ENCODE data around the gene KRTAP5-6.

Gene KRTAP5-6

GRCh38 chr11:1691878-1692707, 4.9 kb upstream of the KRTAP5-6 start:
- TF ChIP-seq EZH2 (IDR thresholded peaks at IDR 0.05; ENCODE audit: borderline replicate concordance, low read length), result no peak
- no peak for TF ChIP-seq CTCF (IDR thresholded peaks at IDR 0.05; ENCODE audit: low read length)
- H3K9me3 ChIP-seq (ENCODE audit: low read length), result no peaks in the 10 kb centered on the region
- H3K27me3 ChIP-seq (ENCODE audit: insufficient read depth, low read length), result no peaks in the 10 kb centered on the region
- no peak overlapping the region for H3K4me3 ChIP-seq (ENCODE audit: low read depth, low read length, poor library complexity, severe bottlenecking)
- no peaks in the 10 kb centered on the region for H4K20me1 ChIP-seq (ENCODE audit: insufficient read depth, low read length)
- no peak overlapping the region for H3K9ac ChIP-seq (ENCODE audit: low read length)
- no peak overlapping the region for H2AFZ ChIP-seq (ENCODE audit: low read length)
- H3F3A ChIP-seq (ENCODE audit: insufficient read depth, low read length), result no peaks in the 10 kb centered on the region
- H3K27ac ChIP-seq (ENCODE audit: low read depth, low read length, poor library complexity, severe bottlenecking), result no peak overlapping the region
- no peaks in the 10 kb centered on the region for H3K4me1 ChIP-seq (ENCODE audit: insufficient read depth, low read length, severe bottlenecking)
- H3K36me3 ChIP-seq (ENCODE audit: insufficient read depth, low read length), result no peaks in the 10 kb centered on the region
- no peaks in the 10 kb centered on the region for H3K79me2 ChIP-seq (ENCODE audit: insufficient read depth, low read length)
- no peaks in the 10 kb centered on the region for H3K9me2 ChIP-seq (ENCODE audit: low read depth, low read length)
- no peak overlapping the region for H3K4me2 ChIP-seq (ENCODE audit: low read length)

GRCh38 chr11:1692708-1693326, 4.2 kb upstream of the KRTAP5-6 start:
- no peaks in the 10 kb centered on the region for H4K20me1 ChIP-seq (ENCODE audit: insufficient read depth, low read length)
- H3K9ac ChIP-seq (ENCODE audit: low read length), result no peak overlapping the region
- H3K9me3 ChIP-seq (ENCODE audit: low read length), result no peaks in the 10 kb centered on the region
- no peaks in the 10 kb centered on the region for H3K36me3 ChIP-seq (ENCODE audit: insufficient read depth, low read length)
- H3K27me3 ChIP-seq (ENCODE audit: insufficient read depth, low read length), result no peaks in the 10 kb centered on the region
- H3K27ac ChIP-seq (ENCODE audit: low read depth, low read length, poor library complexity, severe bottlenecking), result no peak overlapping the region
- no peaks in the 10 kb centered on the region for H3K79me2 ChIP-seq (ENCODE audit: insufficient read depth, low read length)
- H2AFZ ChIP-seq (ENCODE audit: low read length), result no peak overlapping the region
- no peaks in the 10 kb centered on the region for H3K4me1 ChIP-seq (ENCODE audit: insufficient read depth, low read length, severe bottlenecking)
- H3K4me3 ChIP-seq (ENCODE audit: low read depth, low read length, poor library complexity, severe bottlenecking), result no peak overlapping the region
- H3K9me2 ChIP-seq (ENCODE audit: low read depth, low read length), result no peaks in the 10 kb centered on the region
- H3K4me2 ChIP-seq (ENCODE audit: low read length), result no peak overlapping the region
- TF ChIP-seq CTCF (IDR thresholded peaks at IDR 0.05; ENCODE audit: low read length) (no peak), EZH2 (IDR thresholded peaks at IDR 0.05; ENCODE audit: borderline replicate concordance, low read length) (no peak)
- H3F3A ChIP-seq (ENCODE audit: insufficient read depth, low read length), result no peaks in the 10 kb centered on the region

GRCh38 chr11:1693327-1694063, 3.5 kb upstream of the KRTAP5-6 start:
- H3K9me2 ChIP-seq (ENCODE audit: low read depth, low read length), result no peaks in the 10 kb centered on the region
- H3K4me1 ChIP-seq (ENCODE audit: insufficient read depth, low read length, severe bottlenecking), result no peaks in the 10 kb centered on the region
- H4K20me1 ChIP-seq (ENCODE audit: insufficient read depth, low read length), result no peaks in the 10 kb centered on the region
- TF ChIP-seq CTCF (IDR thresholded peaks at IDR 0.05; ENCODE audit: low read length) (peak; percentile 94), EZH2 (IDR thresholded peaks at IDR 0.05; ENCODE audit: borderline replicate concordance, low read length) (no peak)
- no peaks in the 10 kb centered on the region for H3K9me3 ChIP-seq (ENCODE audit: low read length)
- H3K27me3 ChIP-seq (ENCODE audit: insufficient read depth, low read length), result no peaks in the 10 kb centered on the region
- no peak overlapping the region for H3K4me2 ChIP-seq (ENCODE audit: low read length)
- no peaks in the 10 kb centered on the region for H3F3A ChIP-seq (ENCODE audit: insufficient read depth, low read length)
- no peak overlapping the region for H3K27ac ChIP-seq (ENCODE audit: low read depth, low read length, poor library complexity, severe bottlenecking)
- no peaks in the 10 kb centered on the region for H3K79me2 ChIP-seq (ENCODE audit: insufficient read depth, low read length)
- no peaks in the 10 kb centered on the region for H3K36me3 ChIP-seq (ENCODE audit: insufficient read depth, low read length)
- H3K4me3 ChIP-seq (ENCODE audit: low read depth, low read length, poor library complexity, severe bottlenecking), result no peak overlapping the region
- no peak overlapping the region for H2AFZ ChIP-seq (ENCODE audit: low read length)
- no peak overlapping the region for H3K9ac ChIP-seq (ENCODE audit: low read length)
